HCT116 (cell line): ENCODE results near the gene POT1.

ENCODE experiments used
- EZH2 ChIP-seq: fragments of 200-600 bp; sonication (generic); IDR thresholded peaks from 2 replicates; pipeline ENCODE4 v1.6.1; 2017; ENCODE audit warnings: antibody characterized with exemption, mixed run types
- EZH2phosphoT487 ChIP-seq: fragments of 200-600 bp; IDR thresholded peaks from 2 replicates; pipeline ENCODE4 v1.6.1; 2018; ENCODE audit warnings: antibody characterized with exemption, borderline replicate concordance
- POLR2A ChIP-seq: IDR thresholded peaks from 2 replicates; pipeline ENCODE4 v1.7.0; 2011; ENCODE audit warnings: borderline replicate concordance; ENCODE audit not compliant: insufficient read depth, insufficient read length; ENCODE audit errors: extremely low read depth
- POLR2AphosphoS5 ChIP-seq: IDR thresholded peaks from 2 replicates; pipeline ENCODE4 v1.6.1; 2011; ENCODE audit warnings: mild to moderate bottlenecking, low read depth, low read length, moderate library complexity
- SIN3A ChIP-seq: IDR thresholded peaks from 2 replicates; pipeline ENCODE4 v1.6.1; 2012; ENCODE audit warnings: low read depth
- SP1 ChIP-seq: IDR thresholded peaks from 2 replicates; pipeline ENCODE4 v1.6.1; 2012; ENCODE audit warnings: low read depth
- YY1 ChIP-seq: IDR thresholded peaks from 2 replicates; pipeline ENCODE4 v1.6.1; 2011; ENCODE audit warnings: low read length, low read depth, moderate library complexity, mild to moderate bottlenecking; ENCODE audit not compliant: insufficient replicate concordance; ENCODE audit errors: extremely low read depth
- TF ChIP-seq, protein P1 (sequence below), 3 experiments: fragments of 200-600 bp in 1 of 3; sonication (generic) in 1 of 3; IDR thresholded peaks in 2 of 3; conservative IDR thresholded peaks in 1 of 3; 2 replicates each; pipeline ENCODE4 v1.5.1; 2012 to 2017; ENCODE audit warnings: low read depth in 2 of 3, low read length in 2 of 3, antibody characterized with exemption in 1 of 3, borderline replicate concordance in 1 of 3, control low read depth in 1 of 3, mild to moderate bottlenecking in 1 of 3, mixed read lengths in 1 of 3, mixed run types in 1 of 3, moderate library complexity in 1 of 3; ENCODE audit not compliant: insufficient read depth in 1 of 3

DNA sequence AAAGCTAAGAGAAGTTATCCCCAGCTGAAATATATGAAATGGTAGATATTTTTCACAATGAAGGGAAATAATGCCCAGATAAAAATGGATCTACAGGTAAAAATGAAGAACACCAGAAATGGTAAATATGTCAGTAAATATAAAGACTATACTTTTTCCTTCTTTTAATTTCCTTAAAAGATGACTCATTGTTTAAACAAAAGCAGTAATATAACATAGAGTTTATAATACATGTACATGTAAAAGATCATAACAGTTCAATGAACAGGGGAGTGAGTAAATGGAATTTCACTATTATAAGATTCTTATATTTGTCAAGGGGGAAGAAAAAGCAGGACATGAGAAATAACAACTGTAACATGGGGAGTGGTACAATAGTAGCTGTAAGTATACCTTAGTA, 7.4 kb downstream of the POT1 start:
- TF ChIP-seq, protein P1, sequence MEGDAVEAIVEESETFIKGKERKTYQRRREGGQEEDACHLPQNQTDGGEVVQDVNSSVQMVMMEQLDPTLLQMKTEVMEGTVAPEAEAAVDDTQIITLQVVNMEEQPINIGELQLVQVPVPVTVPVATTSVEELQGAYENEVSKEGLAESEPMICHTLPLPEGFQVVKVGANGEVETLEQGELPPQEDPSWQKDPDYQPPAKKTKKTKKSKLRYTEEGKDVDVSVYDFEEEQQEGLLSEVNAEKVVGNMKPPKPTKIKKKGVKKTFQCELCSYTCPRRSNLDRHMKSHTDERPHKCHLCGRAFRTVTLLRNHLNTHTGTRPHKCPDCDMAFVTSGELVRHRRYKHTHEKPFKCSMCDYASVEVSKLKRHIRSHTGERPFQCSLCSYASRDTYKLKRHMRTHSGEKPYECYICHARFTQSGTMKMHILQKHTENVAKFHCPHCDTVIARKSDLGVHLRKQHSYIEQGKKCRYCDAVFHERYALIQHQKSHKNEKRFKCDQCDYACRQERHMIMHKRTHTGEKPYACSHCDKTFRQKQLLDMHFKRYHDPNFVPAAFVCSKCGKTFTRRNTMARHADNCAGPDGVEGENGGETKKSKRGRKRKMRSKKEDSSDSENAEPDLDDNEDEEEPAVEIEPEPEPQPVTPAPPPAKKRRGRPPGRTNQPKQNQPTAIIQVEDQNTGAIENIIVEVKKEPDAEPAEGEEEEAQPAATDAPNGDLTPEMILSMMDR (IDR thresholded peaks at IDR 0.05 in 2 of 3, conservative IDR thresholded peaks at IDR 0.05 in 1 of 3; ENCODE audit: borderline replicate concordance in 1 of 3, insufficient read depth in 1 of 3, low read depth in 2 of 3, low read length in 2 of 3) = no peak
- no peak for TF ChIP-seq POLR2A
- TF ChIP-seq YY1 = no peak
- no peak for TF ChIP-seq EZH2phosphoT487
- no peak for TF ChIP-seq SIN3A
- TF ChIP-seq SP1 = no peak
- no peak for TF ChIP-seq EZH2
- TF ChIP-seq POLR2AphosphoS5 = no peak
